ENCODE results near the gene MTPN.

Gene MTPN

DNA sequence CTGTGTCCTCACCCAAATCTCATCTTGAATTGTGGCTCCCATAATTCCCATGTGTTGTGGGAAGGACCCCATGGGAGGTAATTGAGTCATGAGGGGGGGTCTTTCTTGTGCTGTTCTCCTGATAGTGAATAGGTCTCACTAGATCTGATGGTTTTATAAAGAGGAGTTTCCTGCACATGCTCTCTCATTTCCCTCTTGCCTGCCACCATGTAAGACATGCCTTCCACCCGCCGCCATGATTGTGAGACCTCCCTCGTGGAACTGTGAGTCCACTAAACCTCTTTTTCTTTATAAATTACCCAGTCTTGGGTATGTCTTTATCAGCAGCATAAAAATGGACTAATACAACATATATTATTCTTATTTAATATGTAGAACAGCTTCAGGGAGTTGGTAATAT is 29.0 kb upstream of the MTPN start:
- intact Hi-C loops (cut with DNase I; ENCODE audit: low total_unique reads): loop anchor here (5.0 kb wide), 2 partner anchors 204 to 344 kb away; partner anchors contain the start of gene STMP1

GRCh38 chr7:136004083-136004482 is 26.9 kb upstream of the MTPN start:
- Histone ChIP-seq H3K4me3 (no peak overlapping the region), H3K4me1 (no peaks in the 10 kb centered on the region), H3K27ac (no peak overlapping the region), H3K36me3 (no peaks in the 10 kb centered on the region), H3K27me3 (no peaks in the 10 kb centered on the region), H3K9me3 (no peaks in the 10 kb centered on the region)
- TF ChIP-seq, protein P1, sequence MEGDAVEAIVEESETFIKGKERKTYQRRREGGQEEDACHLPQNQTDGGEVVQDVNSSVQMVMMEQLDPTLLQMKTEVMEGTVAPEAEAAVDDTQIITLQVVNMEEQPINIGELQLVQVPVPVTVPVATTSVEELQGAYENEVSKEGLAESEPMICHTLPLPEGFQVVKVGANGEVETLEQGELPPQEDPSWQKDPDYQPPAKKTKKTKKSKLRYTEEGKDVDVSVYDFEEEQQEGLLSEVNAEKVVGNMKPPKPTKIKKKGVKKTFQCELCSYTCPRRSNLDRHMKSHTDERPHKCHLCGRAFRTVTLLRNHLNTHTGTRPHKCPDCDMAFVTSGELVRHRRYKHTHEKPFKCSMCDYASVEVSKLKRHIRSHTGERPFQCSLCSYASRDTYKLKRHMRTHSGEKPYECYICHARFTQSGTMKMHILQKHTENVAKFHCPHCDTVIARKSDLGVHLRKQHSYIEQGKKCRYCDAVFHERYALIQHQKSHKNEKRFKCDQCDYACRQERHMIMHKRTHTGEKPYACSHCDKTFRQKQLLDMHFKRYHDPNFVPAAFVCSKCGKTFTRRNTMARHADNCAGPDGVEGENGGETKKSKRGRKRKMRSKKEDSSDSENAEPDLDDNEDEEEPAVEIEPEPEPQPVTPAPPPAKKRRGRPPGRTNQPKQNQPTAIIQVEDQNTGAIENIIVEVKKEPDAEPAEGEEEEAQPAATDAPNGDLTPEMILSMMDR (IDR thresholded peaks at IDR 0.05): no peak
- intact Hi-C loops (cut with DNase I; ENCODE audit: low total_unique reads): no loop called here
- no peak for DNase-seq

More for the DNA sequence above, 29.0 kb upstream of the MTPN start:
- DNase-seq: no peak
- TF ChIP-seq, protein P1 (IDR thresholded peaks at IDR 0.05): no peak
- H3K4me1 ChIP-seq: no peaks in the 10 kb centered on the region
- no peaks in the 10 kb centered on the region for H3K36me3 ChIP-seq
- no peak overlapping the region for H3K27ac ChIP-seq
- H3K9me3 ChIP-seq: no peaks in the 10 kb centered on the region
- H3K27me3 ChIP-seq: no peaks in the 10 kb centered on the region
- no peak overlapping the region for H3K4me3 ChIP-seq

GRCh38 chr7:136002802-136003201 is 25.6 kb upstream of the MTPN start:
- intact Hi-C loops (cut with DNase I; ENCODE audit: low total_unique reads): no loop called here
- Histone ChIP-seq H3K27me3 (no peaks in the 10 kb centered on the region), H3K9me3 (no peaks in the 10 kb centered on the region)

GRCh38 chr7:136000288-136000913 is 23.2 kb upstream of the MTPN start:
- intact Hi-C loops (cut with DNase I; ENCODE audit: low total_unique reads): no loop called here

More at GRCh38 chr7:136002802-136003201, 25.6 kb upstream of the MTPN start:
- H3K4me3 ChIP-seq: no peak overlapping the region
- DNase-seq: no peak
- H3K4me1 ChIP-seq: no peaks in the 10 kb centered on the region
- no peak overlapping the region for H3K27ac ChIP-seq
- H3K36me3 ChIP-seq: no peaks in the 10 kb centered on the region
- TF ChIP-seq, protein P1 (IDR thresholded peaks at IDR 0.05): no peak

DNA sequence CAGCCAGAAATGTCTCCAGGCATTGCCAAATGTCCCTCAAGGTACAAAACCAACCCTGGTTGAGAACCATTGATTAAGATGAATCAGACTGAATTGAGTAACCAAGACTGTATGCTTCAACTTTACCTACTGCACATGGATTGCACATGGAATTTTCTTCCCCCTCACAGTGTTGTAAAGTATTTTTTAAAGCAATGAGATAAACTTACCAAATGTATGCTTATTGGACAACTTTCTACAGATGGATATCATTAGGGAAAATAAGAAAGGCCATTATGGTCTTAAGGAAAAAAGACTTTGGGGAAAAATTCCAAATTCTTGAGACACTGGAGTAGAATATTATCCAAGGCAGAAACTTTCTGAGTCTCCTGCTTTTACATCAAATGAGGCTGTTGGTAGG is 20.9 kb upstream of the MTPN start:
- Histone ChIP-seq H3K4me3 (no peak overlapping the region), H3K4me1 (no peaks in the 10 kb centered on the region), H3K36me3 (no peaks in the 10 kb centered on the region), H3K27ac (no peak overlapping the region), H3K27me3 (no peaks in the 10 kb centered on the region), H3K9me3 (no peaks in the 10 kb centered on the region)
- DNase-seq: no peak
- intact Hi-C loops (cut with DNase I; ENCODE audit: low total_unique reads): no loop called here
- TF ChIP-seq, protein P1 (IDR thresholded peaks at IDR 0.05): no peak

More at GRCh38 chr7:136000288-136000913, 23.2 kb upstream of the MTPN start:
- Histone ChIP-seq H3K36me3 (no peaks in the 10 kb centered on the region), H3K27me3 (no peaks in the 10 kb centered on the region), H3K4me3 (no peak overlapping the region), H3K27ac (no peak overlapping the region), H3K4me1 (no peaks in the 10 kb centered on the region), H3K9me3 (no peaks in the 10 kb centered on the region)
- DNase-seq: no peak
- TF ChIP-seq, protein P1 (IDR thresholded peaks at IDR 0.05): no peak
